22Rv1 (cell line): ENCODE results near the gene CD79B.
A peak's percentile ranks its signal among the peaks of the same experiment; 100 is the strongest.
"Not testable (repeated sequence)": the region's sequence is repeated elsewhere in the genome, so short reads cannot be mapped to it uniquely, and the experiment has no call there.

ENCODE experiments used
- H3K27ac ChIP-seq: fragments of 450-650 bp; 2 replicates; pipeline ENCODE4 v1.5.1; 2017
- ZFX ChIP-seq: fragments of 450-650 bp; IDR thresholded peaks from 2 replicates; pipeline ENCODE4 v1.6.1; 2017; ENCODE audit warnings: antibody characterized with exemption, borderline replicate concordance
- TF ChIP-seq, protein P1 (sequence below): fragments of 450-650 bp; IDR thresholded peaks from 2 replicates; pipeline ENCODE4 v1.5.1; 2017; ENCODE audit warnings: mild to moderate bottlenecking

CD79B gene

DNA sequence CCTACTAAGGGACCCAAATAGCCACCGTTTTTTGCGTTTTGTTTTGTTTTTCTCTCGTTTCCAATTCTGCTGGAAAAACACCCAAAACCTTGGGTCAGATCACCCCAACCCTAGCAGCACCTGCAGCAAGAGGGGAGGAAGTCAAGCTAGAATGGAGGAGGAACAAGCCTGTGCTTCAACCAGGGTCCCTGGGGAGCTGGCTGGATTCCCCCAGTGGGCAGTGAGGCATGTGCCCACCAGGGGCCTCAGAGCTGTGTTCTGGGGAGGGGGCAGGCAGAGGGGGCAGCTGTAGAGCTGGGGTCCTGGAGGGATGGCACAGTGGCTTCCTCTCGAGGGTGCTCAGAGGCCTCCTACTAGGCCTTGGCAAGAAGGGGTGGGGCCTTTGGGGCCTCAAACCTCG lies 6.5 kb downstream of the CD79B start:
- TF ChIP-seq, protein P1, sequence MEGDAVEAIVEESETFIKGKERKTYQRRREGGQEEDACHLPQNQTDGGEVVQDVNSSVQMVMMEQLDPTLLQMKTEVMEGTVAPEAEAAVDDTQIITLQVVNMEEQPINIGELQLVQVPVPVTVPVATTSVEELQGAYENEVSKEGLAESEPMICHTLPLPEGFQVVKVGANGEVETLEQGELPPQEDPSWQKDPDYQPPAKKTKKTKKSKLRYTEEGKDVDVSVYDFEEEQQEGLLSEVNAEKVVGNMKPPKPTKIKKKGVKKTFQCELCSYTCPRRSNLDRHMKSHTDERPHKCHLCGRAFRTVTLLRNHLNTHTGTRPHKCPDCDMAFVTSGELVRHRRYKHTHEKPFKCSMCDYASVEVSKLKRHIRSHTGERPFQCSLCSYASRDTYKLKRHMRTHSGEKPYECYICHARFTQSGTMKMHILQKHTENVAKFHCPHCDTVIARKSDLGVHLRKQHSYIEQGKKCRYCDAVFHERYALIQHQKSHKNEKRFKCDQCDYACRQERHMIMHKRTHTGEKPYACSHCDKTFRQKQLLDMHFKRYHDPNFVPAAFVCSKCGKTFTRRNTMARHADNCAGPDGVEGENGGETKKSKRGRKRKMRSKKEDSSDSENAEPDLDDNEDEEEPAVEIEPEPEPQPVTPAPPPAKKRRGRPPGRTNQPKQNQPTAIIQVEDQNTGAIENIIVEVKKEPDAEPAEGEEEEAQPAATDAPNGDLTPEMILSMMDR = no peak
- no peak for TF ChIP-seq ZFX
- no peak overlapping the region for H3K27ac ChIP-seq

- H3K27ac ChIP-seq = not testable (repeated sequence)
Measured at GRCh38 chr17:63922402-63922801, 9.7 kb downstream of the CD79B start.

- H3K27ac ChIP-seq = not testable (repeated sequence)
Measured at GRCh38 chr17:63920779-63921178, 11.4 kb downstream of the CD79B start.

GRCh38 chr17:63920050-63920449 lies 12.1 kb downstream of the CD79B start:
- not testable (repeated sequence) for H3K27ac ChIP-seq

DNA sequence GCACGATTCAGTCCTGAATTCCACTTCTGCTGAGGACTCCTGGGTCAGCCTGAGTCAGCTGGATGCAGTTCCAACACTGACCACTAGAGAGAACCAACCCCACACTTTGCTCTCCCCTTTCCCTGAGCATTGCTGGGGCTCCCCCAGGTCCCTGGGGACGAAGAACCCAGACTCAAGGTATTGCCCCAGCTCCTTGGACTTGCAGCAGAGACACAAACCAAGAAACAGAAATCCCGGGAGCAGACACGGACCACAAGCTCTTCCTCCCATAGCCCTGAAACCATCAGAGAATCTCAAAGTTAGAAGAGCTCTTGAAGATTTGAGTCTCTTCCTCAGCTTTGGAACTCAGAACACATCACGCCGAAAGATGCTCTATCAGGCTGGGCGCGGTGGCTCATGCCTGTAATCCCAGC lies 12.8 kb downstream of the CD79B start:
- H3K27ac ChIP-seq = no peak overlapping the region
- TF ChIP-seq ZFX = no peak
- TF ChIP-seq, protein P1 = peak; percentile 82

DNA sequence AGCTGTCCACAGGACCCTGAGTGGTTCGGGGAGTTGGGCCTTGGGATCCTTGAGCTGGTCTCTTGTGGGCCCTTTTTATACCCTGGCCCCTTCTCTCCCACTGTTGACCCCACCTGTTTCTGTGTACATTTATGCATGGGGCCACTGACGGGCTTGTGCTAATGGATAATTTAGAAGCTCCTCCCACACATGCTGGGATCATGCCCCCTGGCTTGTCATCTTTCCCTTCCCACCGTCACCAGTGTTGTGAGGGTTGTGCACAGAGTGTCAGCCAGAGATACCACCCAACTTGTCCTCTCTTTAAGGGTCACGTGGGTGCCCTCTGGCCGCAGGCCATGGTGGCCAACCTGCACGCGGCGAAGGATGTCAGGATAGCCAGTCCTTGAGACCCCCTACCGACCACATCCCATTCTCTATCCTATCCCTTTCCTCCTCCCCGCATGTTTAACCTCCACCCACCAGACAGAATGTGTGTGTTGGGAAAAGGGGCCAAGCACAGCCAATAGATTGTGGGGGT lies 13.3 kb downstream of the CD79B start, which contains the start of gene GH1:
Gene GH1, minus strand, starts transcription at position 51 of the 517 bp plus-strand sequence. CDS start 63 bp downstream, outside the sequence.
- not testable (repeated sequence) for H3K27ac ChIP-seq

GRCh38 chr17:63918305-63918704 lies 13.8 kb downstream of the CD79B start:
- H3K27ac ChIP-seq = no peak overlapping the region
- TF ChIP-seq ZFX = no peak
- TF ChIP-seq, protein P1 = no peak

DNA sequence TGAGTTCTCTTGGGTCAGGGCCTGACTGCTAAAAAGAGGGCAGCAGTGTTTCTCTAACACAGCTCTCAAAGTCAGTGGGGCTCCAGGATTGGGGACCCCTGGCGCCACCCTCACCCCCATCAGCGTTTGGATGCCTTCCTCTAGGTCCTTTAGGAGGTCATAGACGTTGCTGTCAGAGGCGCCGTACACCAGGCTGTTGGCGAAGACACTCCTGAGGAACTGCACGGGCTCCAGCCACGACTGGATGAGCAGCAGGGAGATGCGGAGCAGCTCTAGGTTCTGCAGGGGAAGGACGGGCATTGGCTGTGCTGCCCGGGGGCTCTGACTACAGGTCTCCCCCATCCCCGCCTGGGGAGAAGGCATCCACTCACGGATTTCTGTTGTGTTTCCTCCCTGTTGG lies 14.5 kb downstream of the CD79B start:
- no peak overlapping the region for H3K27ac ChIP-seq
- TF ChIP-seq, protein P1 = no peak
- TF ChIP-seq ZFX = no peak

DNA sequence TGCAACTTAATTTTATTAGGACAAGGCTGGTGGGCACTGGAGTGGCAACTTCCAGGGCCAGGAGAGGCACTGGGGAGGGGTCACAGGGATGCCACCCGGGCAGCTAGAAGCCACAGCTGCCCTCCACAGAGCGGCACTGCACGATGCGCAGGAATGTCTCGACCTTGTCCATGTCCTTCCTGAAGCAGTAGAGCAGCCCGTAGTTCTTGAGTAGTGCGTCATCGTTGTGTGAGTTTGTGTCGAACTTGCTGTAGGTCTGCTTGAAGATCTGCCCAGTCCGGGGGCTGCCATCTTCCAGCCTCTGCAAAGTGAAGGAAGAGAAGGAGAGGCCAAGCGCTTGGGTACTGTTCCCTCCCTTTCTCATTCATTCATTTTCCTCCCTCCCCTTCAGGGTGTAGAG lies 14.9 kb downstream of the CD79B start:
- not testable (repeated sequence) for H3K27ac ChIP-seq

DNA sequence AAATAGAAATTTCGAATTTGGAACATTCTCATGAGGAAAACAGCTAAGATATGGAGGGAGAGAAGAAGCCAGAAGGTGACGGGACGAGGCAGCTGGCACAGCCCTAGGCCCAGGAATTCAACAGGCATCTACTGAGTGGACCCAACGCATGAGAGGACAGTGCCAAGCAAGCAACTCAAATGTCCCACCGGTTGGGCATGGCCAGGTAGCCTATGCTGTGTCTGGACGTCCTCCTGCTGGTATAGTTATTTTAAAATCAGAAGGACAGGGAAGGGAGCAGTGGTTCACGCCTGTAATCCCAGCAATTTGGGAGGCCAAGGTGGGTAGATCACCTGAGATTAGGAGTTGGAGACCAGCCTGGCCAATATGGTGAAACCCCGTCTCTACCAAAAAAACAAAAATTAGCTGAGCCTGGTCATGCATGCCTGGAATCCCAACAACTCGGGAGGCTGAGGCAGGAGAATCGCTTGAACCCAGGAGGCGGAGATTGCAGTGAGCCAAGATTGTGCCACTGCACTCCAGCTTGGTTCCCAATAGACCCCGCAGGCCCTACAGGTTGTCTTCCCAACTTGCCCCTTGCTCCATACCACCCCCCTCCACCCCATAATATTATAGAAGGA lies 15.5 kb downstream of the CD79B start:
- TF ChIP-seq ZFX = no peak
- TF ChIP-seq, protein P1 = no peak
- H3K27ac ChIP-seq = no peak overlapping the region

DNA sequence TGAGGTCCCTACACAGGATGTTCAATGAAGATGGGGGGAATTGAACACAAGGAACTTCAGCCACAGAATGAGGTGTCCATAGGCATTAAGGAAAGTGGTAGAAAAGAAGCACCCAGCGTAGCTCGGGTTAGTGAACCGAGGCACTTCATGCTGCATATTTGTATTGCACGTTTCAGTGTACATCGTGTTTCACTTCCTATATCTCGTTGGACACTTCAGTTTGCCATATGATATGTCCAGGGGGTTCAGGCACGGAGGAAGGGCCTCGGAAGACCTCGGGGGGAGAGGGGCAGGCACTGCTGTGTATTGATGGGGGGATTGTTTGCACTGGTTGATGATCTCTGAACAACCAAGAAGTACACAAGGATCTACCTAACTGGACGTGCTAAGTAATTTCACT lies 16.4 kb downstream of the CD79B start:
- not testable (repeated sequence) for H3K27ac ChIP-seq
